ENCODE data around the gene FBXO46. TPM values are rescaled to one million over a fixed set of nuclear protein-coding genes. Genes with fewer than 3 reads are reported as not detected.

FBXO46 gene
- total RNA-seq (2021) (33.3 and 45.5 TPM in 2 replicates), Bru-seq, nascent RNA (percentile 83 among the genes with signal in this experiment), BruChase-seq, experiment 1, labeled RNA remaining after a 2-hour chase (percentile 90 among the genes with signal in this experiment), BruChase-seq, experiment 2, labeled RNA remaining after a 6-hour chase (percentile 80 among the genes with signal in this experiment)
- long read RNA-seq, transcript FBXO46-201 (2 exons, 3,001 nt) = major isoform, 27 of 40 reads
- long read RNA-seq, partial matches to known transcripts = 0 of 40 reads
- long read RNA-seq, other reads (novel, unspliced or antisense) = 13 of 40 reads

- intact Hi-C loops (cut with micrococcal nuclease; ENCODE audit: unreplicated experiment) = loop anchor here (2.0 kb wide), 1 partner anchor 38 kb away; the partner anchor contains the start of gene SIX5
- Histone ChIP-seq H3K27ac (peak within 1 kb of the TSS; percentile 46), H4K20me1 (ENCODE audit: insufficient read depth) (peaks cover 18% of the 10 kb centered on the region; the same call in 1 of the 2 replicates), H3F3A (ENCODE audit: insufficient read depth, low read depth) (peaks cover 22% of the 10 kb centered on the region; the same call in 1 of the 2 replicates), H2AFZ (peak within 1 kb of the TSS; percentile 79), H3K4me1 (replicated peaks; ENCODE audit: insufficient read depth) (peaks cover 9% of the 10 kb centered on the region), H3K36me3 (ENCODE audit: low read depth) (peaks cover 4% of the 10 kb centered on the region; the same call in 1 of the 2 replicates), H3K4me2 (peak within 1 kb of the TSS; percentile 95), H3K4me3 (peak within 1 kb of the TSS; percentile 93), H3K9me2 (ENCODE audit: insufficient read depth) (no peaks in the 10 kb centered on the region), H3K9me3 (ENCODE audit: insufficient read depth, low read depth) (no peaks in the 10 kb centered on the region), H3K79me2 (ENCODE audit: low read depth) (peaks cover 51% of the 10 kb centered on the region), H3K27me3 (ENCODE audit: insufficient read depth, low read depth) (no peaks in the 10 kb centered on the region)
- TF ChIP-seq EZH2 (IDR thresholded peaks at IDR 0.05; ENCODE audit: low read depth) (no peak), CTCF (conservative IDR thresholded peaks at IDR 0.05) (no peak; the same call in 1 of the 2 replicates)
- POLR2A ChIA-PET (ENCODE audit: unreplicated experiment) = interaction anchor here (0.5 to 0.9 kb wide), 7 partner anchors 11 to 217 kb away, joined by 3 to 29 read pairs (median 4); partner anchors contain the start of gene SIX5
- CTCF ChIA-PET = interaction anchor here (0.6 to 1.2 kb wide), 4 partner anchors 39 to 155 kb away, joined by 3 to 12 read pairs (median 8); partner anchors contain the start of gene IRF2BP1
- BruUV-seq (replicated peaks) = no TSS peak
- peak; percentile 94 to 97 for DNase-seq
Observed at GRCh38 chr19:45730368-45731288, at the start of gene FBXO46. FBXO46 (minus strand) TSS chr19:45730896; CDS start chr19:45713495, 17,401 bp downstream.

GRCh38 chr19:45780146-45780447 lies 49.4 kb upstream of the FBXO46 start:
- BruUV-seq (replicated peaks) = no TSS peak
- TF ChIP-seq CTCF (conservative IDR thresholded peaks at IDR 0.05) = no peak
- no peak for TF ChIP-seq EZH2 (IDR thresholded peaks at IDR 0.05; ENCODE audit: low read depth)
- Histone ChIP-seq H3K27me3 (ENCODE audit: insufficient read depth, low read depth) (no peaks in the 10 kb centered on the region), H3K9me2 (ENCODE audit: insufficient read depth) (no peaks in the 10 kb centered on the region), H3K4me3 (no peak overlapping the region), H3K27ac (peak overlapping the region; percentile 81; the same call in 1 of the 2 replicates), H3K79me2 (ENCODE audit: low read depth) (peaks cover 19% of the 10 kb centered on the region), H2AFZ (no peak overlapping the region), H3K4me2 (peak overlapping the region; percentile 81), H4K20me1 (ENCODE audit: insufficient read depth) (peaks cover 9% of the 10 kb centered on the region), H3K36me3 (ENCODE audit: low read depth) (peaks cover 28% of the 10 kb centered on the region), H3K9me3 (ENCODE audit: insufficient read depth, low read depth) (no peaks in the 10 kb centered on the region), H3F3A (ENCODE audit: insufficient read depth, low read depth) (peaks cover 51% of the 10 kb centered on the region), H3K4me1 (replicated peaks; ENCODE audit: insufficient read depth) (peaks cover 55% of the 10 kb centered on the region)
- intact Hi-C loops (cut with micrococcal nuclease; ENCODE audit: unreplicated experiment) = no loop called here
- ChIA-PET CTCF (no interaction called here), POLR2A (ENCODE audit: unreplicated experiment) (no interaction called here)
- no peak for DNase-seq

All from PC-9 (cell line).